Mesenchymal stem cell (in vitro differentiated cells and primary cell): Measurements from ENCODE around the gene YJU2.

Experiments
- DNase-seq: peaks from one replicate; pipeline ENCODE4 v3.0.0-alpha.2; 2013
- H2AFZ ChIP-seq: one replicate; pipeline ENCODE4 v1.6.1; 2013; ENCODE audit warnings: low read depth, mild to moderate bottlenecking, control low read depth, inconsistent platforms, low read length, moderate library complexity
- H2AK5ac ChIP-seq: 2 replicates; pipeline ENCODE4 v1.6.1; 2013; ENCODE audit warnings: low read length, moderate library complexity, mild to moderate bottlenecking, inconsistent platforms; ENCODE audit not compliant: severe bottlenecking
- H2BK120ac ChIP-seq: one replicate; pipeline ENCODE4 v1.6.1; 2013; ENCODE audit warnings: low read depth, mild to moderate bottlenecking, inconsistent platforms, low read length, moderate library complexity
- H2BK12ac ChIP-seq, 2 experiments: one replicate each; pipeline ENCODE4 v1.6.1; 2013; ENCODE audit warnings: inconsistent platforms in 2 of 2, low read length in 2 of 2, mild to moderate bottlenecking in 2 of 2, moderate library complexity in 2 of 2, control low read depth in 1 of 2
- H2BK15ac ChIP-seq: one replicate; pipeline ENCODE4 v1.6.1; 2013; ENCODE audit warnings: mild to moderate bottlenecking, low read depth, inconsistent platforms; ENCODE audit not compliant: poor library complexity, severe bottlenecking
- H2BK5ac ChIP-seq: 2 replicates; pipeline ENCODE4 v1.6.1; 2013; ENCODE audit warnings: low read depth, mild to moderate bottlenecking, low read length, control low read depth, inconsistent platforms; ENCODE audit not compliant: poor library complexity, severe bottlenecking
- H3K14ac ChIP-seq, 2 experiments: one replicate each; pipeline ENCODE4 v1.6.1; 2013; ENCODE audit warnings: inconsistent platforms in 2 of 2, low read length in 2 of 2, control low read depth in 1 of 2, mild to moderate bottlenecking in 1 of 2, moderate library complexity in 1 of 2
- H3K18ac ChIP-seq, 2 experiments: one replicate each; pipeline ENCODE4 v1.6.1; 2013; ENCODE audit warnings: inconsistent platforms in 2 of 2, low read length in 2 of 2, control low read depth in 1 of 2, low read depth in 1 of 2, mild to moderate bottlenecking in 1 of 2
- H3K23ac ChIP-seq, 2 experiments: one replicate each; pipeline ENCODE4 v1.6.1; 2013; ENCODE audit warnings: inconsistent platforms in 2 of 2, low read length in 2 of 2, mild to moderate bottlenecking in 2 of 2, moderate library complexity in 2 of 2, control low read depth in 1 of 2
- H3K27ac ChIP-seq: 2 replicates; pipeline ENCODE4 v1.5.1; 2013; ENCODE audit warnings: mild to moderate bottlenecking, moderate library complexity, low read length, control low read depth, inconsistent platforms; ENCODE audit not compliant: poor library complexity, severe bottlenecking
- H3K27me3 ChIP-seq, 2 experiments: 2 replicates each; pipeline versions ENCODE4 v1.6.1 to v1.7.0; 2013; ENCODE audit warnings: low read length in 2 of 2, mild to moderate bottlenecking in 2 of 2, moderate library complexity in 2 of 2, control low read depth in 1 of 2, inconsistent platforms in 1 of 2; ENCODE audit not compliant: control insufficient read depth in 1 of 2, insufficient read depth in 1 of 2
- H3K36me3 ChIP-seq, 2 experiments: 2 replicates each; pipeline versions ENCODE4 v1.6.1 to v1.7.0; 2013; ENCODE audit warnings: low read length in 2 of 2, control low read depth in 1 of 2, inconsistent platforms in 1 of 2, low read depth in 1 of 2, mild to moderate bottlenecking in 1 of 2; ENCODE audit not compliant: insufficient read depth in 2 of 2, control insufficient read depth in 1 of 2
- H3K4ac ChIP-seq, 2 experiments: one replicate each; pipeline ENCODE4 v1.6.1; 2013; ENCODE audit warnings: inconsistent platforms in 2 of 2, low read length in 2 of 2, mild to moderate bottlenecking in 2 of 2, moderate library complexity in 2 of 2, control low read depth in 1 of 2, low read depth in 1 of 2
- H3K4me1 ChIP-seq: 2 replicates; pipeline ENCODE4 v1.6.1; 2013; ENCODE audit warnings: low read depth, low read length, control low read depth; ENCODE audit not compliant: control insufficient read depth, insufficient read depth
- H3K4me2 ChIP-seq: 2 replicates; pipeline ENCODE4 v1.6.1; 2013; ENCODE audit warnings: low read length, mild to moderate bottlenecking, inconsistent platforms; ENCODE audit not compliant: poor library complexity, severe bottlenecking
- H3K4me3 ChIP-seq, 2 experiments: 2 replicates each; pipeline versions ENCODE4 v1.5.1 to v1.7.0; 2013; ENCODE audit warnings: low read length in 2 of 2, mild to moderate bottlenecking in 2 of 2, control low read depth in 1 of 2, low read depth in 1 of 2; ENCODE audit not compliant: insufficient read depth in 1 of 2
- H3K79me1 ChIP-seq: replicated peaks from 2 replicates; pipeline ENCODE4 v1.6.1; 2013; ENCODE audit warnings: mild to moderate bottlenecking, control low read depth, low read length, inconsistent platforms; ENCODE audit not compliant: poor library complexity, severe bottlenecking
- H3K9ac ChIP-seq: 2 replicates; pipeline ENCODE4 v1.7.0; 2013; ENCODE audit warnings: mild to moderate bottlenecking, low read length, moderate library complexity
- H3K9me3 ChIP-seq: 2 replicates; pipeline ENCODE4 v1.7.0; 2013; ENCODE audit warnings: mild to moderate bottlenecking, low read length; ENCODE audit not compliant: control insufficient read depth
- H4K8ac ChIP-seq: one replicate; pipeline ENCODE4 v1.6.1; 2013; ENCODE audit warnings: inconsistent platforms, mild to moderate bottlenecking, low read length, moderate library complexity
- H4K91ac ChIP-seq: one replicate; pipeline ENCODE4 v1.6.1; 2013; ENCODE audit warnings: mild to moderate bottlenecking, low read length, inconsistent platforms
- WGBS: methylation state at CpG from one replicate; pipeline ENCODE4 v1.1.7; 2013; ENCODE audit warnings: mixed read lengths; 5-methylcytosine and 5-hydroxymethylcytosine counted together

YJU2 gene

DNA sequence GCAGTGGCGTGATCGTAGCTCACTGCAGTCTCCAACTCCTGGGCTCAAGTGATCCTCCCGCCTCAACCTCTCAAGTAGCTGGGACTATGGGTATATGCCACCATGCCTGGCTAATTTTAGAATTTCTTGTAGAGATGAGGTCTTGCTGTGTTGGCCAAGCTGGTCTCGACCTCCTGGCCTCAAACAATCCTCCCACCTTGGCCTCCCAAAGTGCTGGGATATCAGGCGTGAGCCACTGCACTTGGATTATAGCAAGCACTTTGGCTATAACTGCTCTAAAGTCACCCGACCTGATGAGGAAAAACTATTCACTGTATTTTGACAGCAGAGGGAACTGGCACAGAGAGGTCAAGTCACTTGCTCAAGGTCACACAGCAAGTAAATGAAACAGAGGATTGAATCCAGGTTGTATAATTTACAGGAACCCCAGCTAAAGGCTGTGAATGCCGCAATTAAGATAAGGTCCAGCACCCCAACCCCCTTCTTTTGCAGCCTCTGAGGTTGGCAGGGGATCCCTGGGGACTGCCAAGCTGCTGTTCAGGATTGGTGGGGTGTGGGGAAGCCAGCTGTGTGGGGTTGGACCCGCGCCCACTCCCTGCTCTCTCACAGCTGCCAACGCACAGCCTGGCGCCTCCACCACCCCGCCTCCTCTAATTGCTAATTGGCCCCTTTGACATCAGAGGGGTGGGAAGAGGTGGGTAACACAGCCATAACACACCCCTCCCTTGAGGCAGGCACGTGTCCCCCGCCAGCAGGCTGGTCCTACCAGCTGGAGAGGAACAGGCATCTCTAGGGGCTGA is 49.3 kb downstream of the YJU2 start:
- H2BK12ac ChIP-seq, result no peak overlapping the region
- no peak for DNase-seq
- no peak overlapping the region for H3K27ac ChIP-seq
- H3K4me3 ChIP-seq, result no peak overlapping the region
- no peak overlapping the region for H2BK15ac ChIP-seq
- H3K4me1 ChIP-seq, result peaks cover 2% of the 10 kb centered on the region
- H3K23ac ChIP-seq, result no peak overlapping the region
- no peaks in the 10 kb centered on the region for H3K79me1 ChIP-seq
- no peaks in the 10 kb centered on the region for H3K9me3 ChIP-seq
- H3K18ac ChIP-seq, result no peak overlapping the region
- no peak overlapping the region for H2AFZ ChIP-seq
- H2BK5ac ChIP-seq, result no peak overlapping the region
- 66% methylated on average over 8 of the region's 14 CpGs for WGBS
- no peak overlapping the region for H2AK5ac ChIP-seq
- H4K8ac ChIP-seq, result no peak overlapping the region
- no peak overlapping the region for H3K14ac ChIP-seq
- no peak overlapping the region for H3K9ac ChIP-seq
- H2BK120ac ChIP-seq, result no peak overlapping the region
- H3K4ac ChIP-seq, result no peak overlapping the region
- H3K4me2 ChIP-seq, result no peak overlapping the region
- no peaks in the 10 kb centered on the region for H3K36me3 ChIP-seq
- H3K27me3 ChIP-seq, result peaks cover 5 to 42% of the 10 kb centered on the region in 2 experiments
- no peak overlapping the region for H4K91ac ChIP-seq

DNA sequence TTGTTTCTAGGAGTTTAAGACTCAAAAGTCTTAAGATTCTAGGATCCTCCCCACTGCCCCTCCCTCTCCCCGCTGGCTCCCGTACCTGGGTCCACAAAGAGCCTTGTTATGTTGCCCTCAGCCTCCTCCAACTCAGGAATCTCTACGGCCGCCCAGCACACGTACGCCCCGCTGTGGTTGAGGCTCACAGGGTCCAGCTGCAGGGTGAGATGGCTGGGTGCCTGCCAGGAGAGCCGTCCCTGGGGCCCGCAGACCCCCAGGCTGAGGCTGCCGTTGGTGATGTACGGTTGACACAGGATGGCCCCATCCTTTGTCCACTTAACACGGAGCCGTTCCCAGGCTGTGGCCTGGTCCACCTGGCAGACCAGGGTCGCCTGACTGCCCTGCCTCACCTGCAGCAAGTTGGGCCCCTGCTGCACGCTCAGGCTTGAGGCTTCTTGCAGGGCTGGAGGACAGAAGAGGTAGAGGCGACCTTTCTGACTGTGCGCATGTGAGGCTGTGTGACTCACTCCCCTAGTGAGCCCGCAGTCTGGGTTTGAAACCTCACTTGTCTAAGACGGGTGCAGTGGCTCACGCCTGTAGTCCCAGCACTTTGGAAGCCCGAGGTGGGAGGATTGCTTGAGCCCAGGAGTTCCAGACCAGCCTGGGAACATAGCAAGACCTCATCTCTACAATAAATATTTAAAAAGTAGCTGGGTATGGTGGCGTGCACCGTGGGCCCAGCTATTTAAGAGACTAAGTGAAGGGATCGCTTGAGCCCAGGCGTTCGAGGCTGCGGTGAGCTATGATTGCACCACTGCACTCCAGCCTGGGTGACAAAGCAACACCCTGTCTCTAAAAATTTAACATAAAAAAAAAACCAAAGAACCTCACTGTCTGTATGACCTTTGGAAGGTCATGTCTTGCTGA is 51.3 kb downstream of the YJU2 start:
- Histone ChIP-seq H2AFZ (no peak overlapping the region), H3K23ac (no peak overlapping the region), H4K91ac (no peak overlapping the region), H3K27me3 (peaks cover 5 to 36% of the 10 kb centered on the region in 2 experiments), H2AK5ac (no peak overlapping the region), H3K36me3 (no peaks in the 10 kb centered on the region), H3K9ac (no peak overlapping the region), H2BK5ac (no peak overlapping the region), H3K79me1 (no peaks in the 10 kb centered on the region), H2BK12ac (no peak overlapping the region), H3K4me3 (no peak overlapping the region), H2BK120ac (no peak overlapping the region), H4K8ac (no peak overlapping the region), H3K9me3 (no peaks in the 10 kb centered on the region), H3K27ac (no peak overlapping the region), H3K14ac (peak overlapping the region in 1 of 2 experiments; percentile 46), H3K4me2 (no peak overlapping the region), H2BK15ac (peak overlapping the region; percentile 28), H3K18ac (no peak overlapping the region), H3K4me1 (peaks cover 2% of the 10 kb centered on the region), H3K4ac (no peak overlapping the region)
- WGBS, result 81% methylated on average over 26 of the region's 27 CpGs
- DNase-seq, result no peak

DNA sequence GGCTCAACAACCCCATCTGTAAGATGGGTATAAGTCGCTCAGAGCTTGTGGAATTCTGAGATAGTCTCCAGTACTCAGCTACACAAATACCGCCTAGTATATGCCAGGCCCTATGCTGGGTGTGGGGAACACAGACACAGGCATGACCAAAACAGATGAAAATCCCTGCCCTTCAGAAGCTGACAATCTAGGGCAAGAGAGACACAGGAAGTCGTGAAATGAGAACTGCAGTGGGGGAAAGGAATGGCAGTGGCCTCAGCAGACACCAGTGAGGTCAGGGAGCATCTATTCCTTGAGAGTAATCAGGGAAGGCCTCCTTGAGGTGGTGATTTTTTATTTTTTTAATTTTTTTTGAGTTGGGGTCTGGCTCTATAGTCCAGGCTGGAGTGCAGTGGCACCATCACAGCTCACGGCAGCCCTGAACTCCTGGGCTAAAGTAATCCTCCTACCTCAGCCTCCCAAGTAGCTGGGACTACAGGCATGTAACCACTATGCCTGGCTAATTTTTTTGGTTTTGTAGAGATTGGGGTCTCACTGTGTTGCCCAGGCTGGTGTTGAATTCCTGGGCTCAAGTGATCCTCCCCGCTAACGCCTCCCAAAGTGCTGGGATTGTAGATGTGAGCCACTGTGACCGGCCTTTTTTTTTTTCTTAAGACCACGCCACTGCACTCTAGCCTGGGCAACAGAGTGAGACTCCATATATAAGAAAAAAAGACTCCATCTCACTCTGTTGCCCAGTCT is 52.1 kb downstream of the YJU2 start:
- H3K14ac ChIP-seq, result no peak overlapping the region
- no peak overlapping the region for H2BK15ac ChIP-seq
- H2BK120ac ChIP-seq, result no peak overlapping the region
- DNase-seq, result no peak
- no peak overlapping the region for H2BK12ac ChIP-seq
- H3K36me3 ChIP-seq, result no peaks in the 10 kb centered on the region
- H3K27me3 ChIP-seq, result peaks cover 5 to 35% of the 10 kb centered on the region in 2 experiments
- no peak overlapping the region for H2AFZ ChIP-seq
- no peak overlapping the region for H3K4me3 ChIP-seq
- no peak overlapping the region for H2BK5ac ChIP-seq
- no peak overlapping the region for H3K27ac ChIP-seq
- no peak overlapping the region for H2AK5ac ChIP-seq
- H3K79me1 ChIP-seq, result no peaks in the 10 kb centered on the region
- no peak overlapping the region for H3K23ac ChIP-seq
- no peak overlapping the region for H3K18ac ChIP-seq
- H3K9me3 ChIP-seq, result no peaks in the 10 kb centered on the region
- no peak overlapping the region for H3K4ac ChIP-seq
- peaks cover 2% of the 10 kb centered on the region for H3K4me1 ChIP-seq
- H4K8ac ChIP-seq, result no peak overlapping the region
- no peak overlapping the region for H3K4me2 ChIP-seq
- 76% methylated on average over 8 of the region's 8 CpGs for WGBS
- no peak overlapping the region for H3K9ac ChIP-seq
- no peak overlapping the region for H4K91ac ChIP-seq
